GM12878 (cell line): Measurements from ENCODE around the gene GPR62. TPM values are rescaled to one million over a fixed set of nuclear protein-coding genes. Genes with fewer than 3 reads are reported as not detected.

Experiments used
- ATAC-seq: fragments of 200-7000 bp; cut with Tn5 transposase; 3 replicates; pipeline ENCODE4 v1.9.1; 2020; ENCODE audit warnings: mild to moderate bottlenecking, moderate library complexity
- BruUV-seq: library from RNA; stranded (reverse); fragments of 400-500 nt; replicated peaks from 2 replicates; lab custom pipeline; 2021; lab: Mats Ljungman, UMichigan
- CTCF ChIA-PET: fragments of 300-600 bp; sonication (Branson Sonifier 250); formaldehyde crosslinking; extraction: SDS; loops from one replicate; lab custom pipeline; 2021; ENCODE audit warnings: inconsistent platforms; lab: Yijun Ruan, JAX
- POLR2A ChIA-PET: fragments of 350-600 bp; formaldehyde crosslinking; extraction: SDS; loops from one replicate; lab custom pipeline; 2021; ENCODE audit warnings: inconsistent platforms; lab: Charles Lee
- RAD21 ChIA-PET: fragments of 300-600 bp; sonication (Branson Sonifier 250); formaldehyde crosslinking; loops from one replicate; lab custom pipeline; 2023; ENCODE audit warnings: antibody characterized with exemption; ENCODE audit not compliant: unreplicated experiment; lab: Charles Lee
- SMC1A ChIA-PET: fragments of 300-600 bp; sonication (Branson Sonifier 250); formaldehyde crosslinking; loops from one replicate; lab custom pipeline; 2023; ENCODE audit not compliant: unreplicated experiment, uncharacterized antibody; lab: Charles Lee
- DNase-seq: peaks from one replicate; pipeline ENCODE4 v3.0.0-alpha.2; 2011; ENCODE audit warnings: low read depth, low spot score
- FAIRE-seq: peaks from 3 replicates; lab custom pipeline; 2011; peaks lifted over from hg19 to GRCh38; lab: Jason Lieb, UNC
- H2AFZ ChIP-seq: 2 replicates; pipeline ENCODE4 v1.6.0; 2011; ENCODE audit warnings: low read depth, low read length, control low read depth; ENCODE audit not compliant: control insufficient read depth
- H3K27ac ChIP-seq: 2 replicates; pipeline ENCODE4 v1.5.1; 2011; ENCODE audit warnings: control low read depth; ENCODE audit not compliant: control insufficient read depth, insufficient read depth
- H3K27me3 ChIP-seq, 2 experiments: replicated peaks in 1 of 2; 2 replicates each; pipeline versions ENCODE4 v1.6.0 to v1.6.1; 2011; ENCODE audit warnings: low read length in 1 of 2; ENCODE audit not compliant: control insufficient read depth in 2 of 2, insufficient read depth in 2 of 2
- H3K36me3 ChIP-seq, 2 experiments: 2 replicates each; pipeline ENCODE4 v1.5.1; 2011; ENCODE audit warnings: low read length in 1 of 2; ENCODE audit not compliant: control insufficient read depth in 2 of 2, insufficient read depth in 2 of 2
- H3K4me1 ChIP-seq: 2 replicates; pipeline ENCODE4 v1.6.1; 2011; ENCODE audit warnings: mild to moderate bottlenecking, low read length, moderate library complexity, mixed read lengths; ENCODE audit not compliant: control insufficient read depth, insufficient read depth
- H3K4me2 ChIP-seq: 2 replicates; pipeline ENCODE4 v1.6.0; 2011; ENCODE audit warnings: control low read depth; ENCODE audit not compliant: control insufficient read depth, insufficient read depth
- H3K4me3 ChIP-seq: fragments of 200-600 bp; sonication (generic); 2 replicates; pipeline ENCODE4 v1.5.1; 2016
- H3K79me2 ChIP-seq: 2 replicates; pipeline ENCODE4 v1.6.0; 2011; ENCODE audit warnings: low read length; ENCODE audit not compliant: control insufficient read depth, insufficient read depth
- H3K9ac ChIP-seq: 2 replicates; pipeline ENCODE4 v1.8.0; 2011; ENCODE audit warnings: low read length, control low read depth, mixed read lengths; ENCODE audit not compliant: control insufficient read depth, insufficient read depth
- H3K9me3 ChIP-seq: replicated peaks from 3 replicates; pipeline ENCODE4 v1.5.1; 2011; ENCODE audit warnings: mild to moderate bottlenecking, low read length; ENCODE audit not compliant: control insufficient read depth, insufficient read depth
- H4K20me1 ChIP-seq: 2 replicates; pipeline ENCODE4 v1.6.0; 2011; ENCODE audit not compliant: control insufficient read depth, insufficient read depth
- BCL3 ChIP-seq: IDR thresholded peaks from 2 replicates; pipeline ENCODE4 v1.6.1; 2011; ENCODE audit warnings: borderline replicate concordance, low read depth, mild to moderate bottlenecking, moderate library complexity, low read length; ENCODE audit not compliant: insufficient read depth, poor library complexity, severe bottlenecking
- BHLHE40 ChIP-seq, 2 experiments: fragments of 450-650 bp in 1 of 2; IDR thresholded peaks; 2 replicates each; pipeline ENCODE4 v1.6.1; 2011 to 2017; ENCODE audit warnings: low read depth in 2 of 2, borderline replicate concordance in 1 of 2, improper control_type of control experiment in 1 of 2, low read length in 1 of 2, mild to moderate bottlenecking in 1 of 2
- CBFB ChIP-seq: IDR thresholded peaks from 2 replicates; pipeline ENCODE4 v1.6.1; 2016; ENCODE audit warnings: antibody characterized with exemption, low read depth
- ESRRA ChIP-seq: IDR thresholded peaks from 2 replicates; pipeline ENCODE4 v1.6.1; 2012; ENCODE audit warnings: mild to moderate bottlenecking, low read length, improper control_type of control experiment
- MTA2 ChIP-seq: fragments of 450-650 bp; IDR thresholded peaks from 2 replicates; pipeline ENCODE4 v1.6.1; 2016; ENCODE audit warnings: low read depth, mild to moderate bottlenecking, moderate library complexity
- MXI1 ChIP-seq: fragments of 150-350 bp; IDR thresholded peaks from 2 replicates; pipeline ENCODE4 v1.6.1; 2011; ENCODE audit warnings: low read depth, mild to moderate bottlenecking, inconsistent platforms, low read length, improper control_type of control experiment
- NFYA ChIP-seq: IDR thresholded peaks from 2 replicates; pipeline ENCODE4 v1.6.1; 2011; ENCODE audit warnings: low read depth, mild to moderate bottlenecking, low read length, improper control_type of control experiment, borderline replicate concordance
- NRF1 ChIP-seq: conservative IDR thresholded peaks from 2 replicates; pipeline ENCODE4 v1.6.1; 2011; ENCODE audit warnings: mild to moderate bottlenecking, low read depth, low read length, improper control_type of control experiment
- SIX5 ChIP-seq: IDR thresholded peaks from 2 replicates; pipeline ENCODE4 v1.6.1; 2011; ENCODE audit warnings: mild to moderate bottlenecking, low read depth, low read length, moderate library complexity; ENCODE audit not compliant: severe bottlenecking
- SKIL ChIP-seq: fragments of 450-650 bp; IDR thresholded peaks from 2 replicates; pipeline ENCODE4 v1.6.1; 2017; ENCODE audit warnings: mild to moderate bottlenecking, low read depth, inconsistent platforms; ENCODE audit not compliant: poor library complexity, severe bottlenecking
- SPI1 ChIP-seq: IDR thresholded peaks from 2 replicates; pipeline ENCODE4 v1.6.1; 2011; ENCODE audit warnings: low read depth, mild to moderate bottlenecking, low read length, moderate library complexity, borderline replicate concordance; ENCODE audit not compliant: insufficient read depth
- STAT3 ChIP-seq: IDR thresholded peaks from 2 replicates; pipeline ENCODE4 v1.6.1; 2011; ENCODE audit warnings: low read depth, low read length, improper control_type of control experiment
- WGBS: methylation state at CpG from one replicate; pipeline ENCODE4 v1.1.6; 2016; ENCODE audit warnings: low lambda C conversion rate; ENCODE audit not compliant: insufficient replicate concordance, insufficient coverage; ENCODE audit errors: missing lambda C conversion rate; 5-methylcytosine and 5-hydroxymethylcytosine counted together
- in situ Hi-C: fragments of 300-500 bp; cut with MboI; formaldehyde crosslinking; loops from 9 replicates; pipeline ENCODE4 v1.14.3; 2018; ENCODE audit warnings: mixed read lengths
- intact Hi-C: fragments of 100-400 bp; cut with micrococcal nuclease; formaldehyde crosslinking; loops from one replicate; pipeline ENCODE4 v1.14.2; 2022; ENCODE audit not compliant: unreplicated experiment
- polyA plus RNA-seq, 11 experiments: library from polyadenylated mRNA; depleted of rRNA in 4 of 11; unstranded in 6 of 11; stranded (reverse) in 5 of 11; fragments of >200 nt; fragmentation: Nextera tagmentation in 4 of 11; fragmentation: Illumina TruSeq in 1 of 11; extraction: Ambion mirVana in 4 of 11; extraction: Trizol in 1 of 11; gene quantifications; 1 replicate in 1 of 11; 2 replicates in 10 of 11; pipeline versions ENCODE4 v1.2.1 to v1.2.3, GENCODE V29; 2011 to 2016; ENCODE audit warnings: inconsistent platforms in 2 of 11, missing spikeins in 2 of 11, low read depth in 1 of 11
- total RNA-seq, 4 experiments: library from RNA; depleted of rRNA in 3 of 4; stranded (reverse); fragments of >200 nt in 3 of 4; fragmentation: Illumina TruSeq in 1 of 4; extraction: Trizol in 1 of 4; gene quantifications; 2 replicates each; pipeline versions ENCODE4 v1.2.1 to v1.2.3, GENCODE V29; 2013 to 2021

The GPR62 gene
- total and polyA plus RNA-seq, 10 of the 15 experiments (the other 5 are each of a cell fraction or from before 2014, with no cell fraction given): not detected

- ATAC-seq (no peak), FAIRE-seq (no peak), DNase-seq (no peak)
- Histone ChIP-seq H2AFZ (no peak overlapping the region), H3K4me2 (no peak overlapping the region), H3K4me3 (no peak overlapping the region), H3K79me2 (peaks cover 5% of the 10 kb centered on the region; the same call in 1 of the 2 replicates), H3K4me1 (peaks cover 20% of the 10 kb centered on the region), H4K20me1 (no peaks in the 10 kb centered on the region), H3K27ac (no peak overlapping the region), H3K36me3 (no peaks in the 10 kb centered on the region), H3K27me3 (no peaks in the 10 kb centered on the region), H3K9ac (no peak overlapping the region), H3K9me3 (no peaks in the 10 kb centered on the region)
- in situ Hi-C loops (no loop called here), intact Hi-C loops (no loop called here)
- ChIA-PET CTCF (interaction anchor here (1.8 kb wide), 1 partner anchor 28 kb away, joined by 7 read pairs; no protein-coding TSS in a partner anchor), POLR2A (no interaction called here), SMC1A (interaction anchor here (5.2 kb wide), 1 partner anchor 29 kb away, joined by 33 read pairs; the partner anchor contains the start of genes PARP3 and RRP9), RAD21 (no interaction called here)
- 91% methylated on average over 11 of the region's 11 CpGs for WGBS
- TF ChIP-seq SPI1 (no peak), NFYA (no peak), STAT3 (no peak), CBFB (no peak), SKIL (no peak), NRF1 (no peak), SIX5 (no peak), BHLHE40 (IDR thresholded peaks at IDR 0.05; ENCODE audit: borderline replicate concordance in 1 of 2, low read depth in 2 of 2, low read length in 1 of 2) (no peak), MXI1 (no peak), MTA2 (no peak), ESRRA (no peak), BCL3 (no peak)
- BruUV-seq: no TSS peak
Observed at GRCh38 chr3:51971350-51971749, 16.2 kb downstream of the GPR62 start.
